Daoy (cell line): ENCODE results near the gene ACSL1. TPM values are rescaled to one million over a fixed set of nuclear protein-coding genes. Genes with fewer than 3 reads are reported as not detected.
A peak's percentile ranks its signal among the peaks of the same experiment; 100 is the strongest.
"Not testable (repeated sequence)": the region's sequence is repeated elsewhere in the genome, so short reads cannot be mapped to it uniquely, and the experiment has no call there.

Experiments used
- DNase-seq: peaks from one replicate; pipeline ENCODE4 v3.0.0-alpha.2; 2015; ENCODE audit warnings: low read depth
- total RNA-seq: library from RNA; depleted of rRNA; stranded (reverse); fragments of >200 nt; shearing (Covaris generic); gene quantifications from 2 replicates; pipeline ENCODE4 v1.2.3, GENCODE V29; 2014

Gene ACSL1
- total RNA-seq, 1 experiment from 2014 or later, result 12.5 TPM

DNA sequence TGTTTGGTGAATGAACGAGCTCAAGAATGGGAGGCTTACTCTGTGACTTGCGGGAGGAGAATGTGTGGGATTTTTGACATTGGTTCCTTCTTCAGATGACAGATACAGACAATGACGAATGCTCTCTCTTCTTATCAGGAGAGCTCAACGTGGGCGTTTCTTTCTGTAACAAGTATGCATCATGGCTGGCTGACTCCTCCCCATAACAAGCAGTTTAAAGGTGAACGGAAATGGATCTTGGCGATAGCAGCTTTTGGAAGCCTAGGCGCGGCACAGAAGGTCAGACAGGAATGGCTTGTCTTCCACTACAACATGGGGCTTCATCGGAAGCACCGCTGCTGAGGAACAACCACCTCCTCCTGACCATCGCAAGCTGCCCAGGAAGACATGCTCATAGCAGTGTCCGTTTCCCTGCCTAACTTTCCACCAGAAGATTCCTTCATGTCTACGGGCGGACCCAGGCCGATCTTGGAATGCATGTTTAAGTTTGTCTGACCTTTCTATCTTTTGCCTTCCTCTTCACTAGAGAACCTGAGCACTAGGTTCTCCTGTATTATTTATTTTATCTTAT lies 18.3 kb upstream of the ACSL1 start:
- no peak for DNase-seq

DNA sequence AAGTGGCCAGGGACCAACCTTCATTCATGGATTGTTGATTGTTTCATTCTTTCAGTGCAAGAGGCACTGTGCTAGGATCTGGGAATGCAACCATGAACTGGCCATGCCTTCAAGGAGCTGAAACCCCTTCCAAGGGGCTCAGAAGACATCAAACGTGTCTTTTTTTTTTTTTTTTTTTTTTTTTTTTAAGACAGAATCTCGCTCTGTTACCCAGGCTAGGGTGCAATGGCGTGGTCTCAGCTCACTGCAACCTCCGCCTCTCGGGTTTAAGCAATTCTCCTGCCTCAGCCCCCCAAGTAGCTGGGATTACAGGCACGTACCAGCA lies 13.3 kb upstream of the ACSL1 start:
- not testable (repeated sequence) for DNase-seq

GRCh38 chr4:184838249-184839074 lies 12.7 kb upstream of the ACSL1 start:
- no peak for DNase-seq

- no peak for DNase-seq
These were observed 10.8 kb upstream of the ACSL1 start for GRCh38 chr4:184836613-184837012.

- DNase-seq, result no peak
These were observed 7.5 kb upstream of the ACSL1 start for GRCh38 chr4:184833046-184833838.

GRCh38 chr4:184831153-184831552 lies 5.4 kb upstream of the ACSL1 start:
- no peak for DNase-seq

GRCh38 chr4:184826691-184827270 lies 1.0 kb upstream of the ACSL1 start:
- DNase-seq, result no peak

- DNase-seq, result peak; percentile 16
These were observed 450 bp downstream of the ACSL1 start for GRCh38 chr4:184825141-184825895.

DNA sequence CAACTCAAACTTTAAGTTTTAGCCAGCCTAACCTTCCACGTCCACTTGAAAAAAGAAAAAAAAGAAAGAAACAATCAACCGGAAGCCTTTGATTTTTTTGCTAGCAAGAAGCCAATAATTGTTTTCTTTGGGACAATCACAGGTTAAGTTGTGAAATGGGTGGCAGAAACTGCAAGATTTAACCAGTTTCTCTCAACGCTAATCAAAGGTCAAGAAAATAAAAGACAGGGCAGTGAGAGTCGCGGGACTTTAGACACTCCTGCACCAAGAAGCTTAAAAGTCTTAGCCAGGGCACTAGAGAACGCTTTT lies 1.0 kb downstream of the ACSL1 start:
- no peak for DNase-seq

- no peak for DNase-seq
These were observed 1.5 kb downstream of the ACSL1 start for GRCh38 chr4:184824081-184824775.

DNA sequence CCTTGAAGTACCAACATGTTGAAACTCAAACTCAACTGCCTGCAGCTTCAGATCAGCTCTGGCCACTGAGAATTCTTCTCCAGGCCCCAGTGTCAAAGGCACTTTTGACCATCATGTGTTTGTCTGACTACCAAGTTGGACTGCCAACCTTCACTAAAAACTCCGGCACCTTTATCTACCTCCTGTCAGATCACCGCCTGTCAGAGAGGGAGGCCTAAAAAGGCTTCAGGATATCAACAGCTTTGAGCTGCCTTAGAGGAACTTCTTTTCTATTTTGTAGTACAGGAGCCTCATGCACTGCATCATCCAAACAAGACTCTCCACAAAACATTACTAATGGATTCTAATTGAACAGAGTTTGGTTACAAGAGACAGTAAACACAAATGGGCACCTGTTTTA lies 2.8 kb downstream of the ACSL1 start:
- no peak for DNase-seq

DNA sequence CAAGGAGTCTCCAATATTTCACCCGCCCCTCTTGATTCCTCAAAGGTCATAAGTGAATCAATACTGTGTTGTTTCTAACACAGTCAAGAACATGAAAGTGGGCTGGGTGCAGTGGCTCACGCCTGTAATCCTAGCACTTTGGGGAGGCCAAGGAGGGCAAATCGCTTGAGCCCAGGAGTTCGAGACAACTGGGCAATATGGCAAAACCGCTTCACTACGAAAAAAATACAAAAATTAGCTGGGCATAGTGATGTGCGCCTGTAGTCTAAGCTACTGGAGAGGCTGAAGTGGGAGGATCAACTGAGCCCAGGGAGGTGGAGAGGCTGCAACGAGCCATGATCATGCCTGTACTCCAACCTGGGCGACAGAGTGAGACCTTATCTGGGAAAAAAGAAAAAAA lies 3.4 kb downstream of the ACSL1 start:
- no peak for DNase-seq

DNA sequence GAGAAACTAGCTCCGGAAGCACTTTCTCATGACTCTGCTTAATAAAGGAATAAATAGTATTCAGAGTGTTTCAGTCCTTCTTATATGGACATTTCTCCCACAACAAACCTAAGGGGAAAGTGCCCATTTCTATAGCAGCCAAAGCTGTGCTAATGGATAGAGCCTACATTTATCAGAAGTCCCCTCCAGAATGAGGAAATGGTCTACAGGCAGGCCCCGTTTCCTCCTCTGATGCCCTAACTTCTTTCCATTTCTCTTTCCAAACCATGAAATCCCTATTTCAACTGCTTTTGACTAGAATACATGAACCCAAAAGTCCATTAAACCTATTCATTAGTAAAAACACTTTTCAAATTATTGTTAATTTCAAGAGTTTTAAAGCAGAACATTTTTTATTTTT lies 4.5 kb downstream of the ACSL1 start:
- DNase-seq, result no peak

DNA sequence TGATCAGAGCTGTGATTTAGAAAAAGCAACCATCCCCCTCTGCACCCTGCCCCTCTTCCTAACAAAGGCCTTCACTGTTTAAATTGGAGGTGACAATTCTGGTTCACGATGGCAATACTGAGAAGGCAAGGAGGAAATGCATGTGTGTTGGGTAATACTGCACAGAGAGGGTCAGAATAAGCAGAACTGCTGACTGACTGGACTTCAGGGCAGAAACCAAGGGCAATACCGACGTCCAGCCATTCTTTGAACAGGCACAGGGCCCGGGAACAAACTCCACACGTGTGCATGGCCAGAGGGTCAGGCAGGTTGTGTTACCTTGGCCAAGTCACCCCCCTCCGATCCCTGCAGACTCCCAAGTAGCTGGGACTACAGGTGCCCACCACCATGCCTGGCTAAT lies 6.0 kb downstream of the ACSL1 start:
- no peak for DNase-seq

DNA sequence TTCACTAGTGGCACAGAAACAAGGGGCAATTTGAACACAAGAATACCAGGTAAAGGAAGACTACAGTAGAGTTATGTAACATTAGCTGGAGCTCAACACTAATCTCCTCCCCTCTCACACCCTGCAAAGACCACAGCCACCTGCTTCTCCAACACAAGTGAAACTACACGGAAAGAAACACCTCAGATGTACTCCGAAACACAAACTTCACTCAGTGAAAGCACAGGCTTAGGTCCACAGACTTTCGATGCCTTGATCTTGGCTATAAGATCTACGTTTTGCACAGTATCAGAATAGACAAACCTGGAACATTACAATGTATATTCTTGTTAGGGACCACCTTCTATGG lies 7.6 kb downstream of the ACSL1 start:
- no peak for DNase-seq

- no peak for DNase-seq
These were observed 8.1 kb downstream of the ACSL1 start for GRCh38 chr4:184817494-184818215.

DNA sequence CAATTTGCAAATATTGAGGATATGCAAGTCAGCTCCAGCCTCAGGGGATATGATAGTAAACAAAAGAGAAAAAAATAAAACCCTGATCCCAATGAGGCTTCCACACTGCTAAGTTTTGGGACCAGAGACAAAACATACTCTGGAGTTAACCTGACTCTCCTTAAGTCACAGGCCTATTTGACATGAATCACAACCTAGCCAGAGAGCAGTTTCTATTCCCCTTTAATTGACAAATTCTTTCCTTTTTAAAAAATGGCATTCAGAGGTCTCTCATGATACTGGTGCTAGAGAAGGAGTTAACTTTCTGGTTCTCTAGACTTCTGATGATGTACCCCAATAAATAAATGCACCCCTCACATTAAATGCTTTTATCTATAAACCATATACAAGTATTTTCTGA lies 8.8 kb downstream of the ACSL1 start:
- no peak for DNase-seq

GRCh38 chr4:184815046-184815877 lies 10.5 kb downstream of the ACSL1 start:
- DNase-seq, result peak; percentile 53

DNA sequence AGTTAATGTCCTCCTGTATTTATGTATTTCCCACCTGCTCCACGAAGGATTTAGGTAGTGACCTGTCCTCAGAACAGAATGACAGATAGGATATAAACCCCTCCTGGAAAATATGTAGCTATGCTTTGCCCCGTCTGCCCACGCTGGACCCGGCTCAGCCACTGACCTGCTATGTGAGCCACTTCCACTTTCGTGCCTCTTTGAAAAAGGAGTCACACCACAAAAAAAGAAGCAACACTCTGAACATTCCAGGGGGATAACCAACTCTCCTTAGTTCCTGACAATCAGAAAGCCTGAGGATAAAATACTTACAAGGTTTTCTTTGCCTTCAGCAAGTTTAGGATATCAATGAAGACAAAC lies 11.1 kb downstream of the ACSL1 start:
- no peak for DNase-seq

GRCh38 chr4:184812651-184813181 lies 13.1 kb downstream of the ACSL1 start:
- DNase-seq, result no peak
